WTC11 (cell line): ENCODE data around the gene HHIP. TPM values are rescaled to one million over a fixed set of nuclear protein-coding genes. Genes with fewer than 3 reads are reported as not detected.

Source experiments
- ATAC-seq: fragments of 200-7000 bp; cut with Tn5 transposase; 2 replicates; pipeline ENCODE4 v1.10.0; 2021; ENCODE audit warnings: mild to moderate bottlenecking, moderate library complexity
- CTCF ChIA-PET: fragments of 300-600 bp; sonication (Branson Sonifier 250); formaldehyde crosslinking; loops from one replicate; lab custom pipeline; 2021; ENCODE audit warnings: antibody characterized with exemption; lab: Charles Lee
- POLR2A ChIA-PET: fragments of 350-600 bp; sonication (Branson Sonifier 250); formaldehyde crosslinking; loops from one replicate; lab custom pipeline; 2021; ENCODE audit warnings: antibody characterized with exemption; lab: Charles Lee
- DNase-seq: peaks from one replicate; pipeline ENCODE4 v3.0.0; 2021; ENCODE audit warnings: low spot score
- H3K27ac Mint-ChIP-seq: 2 replicates; pipeline ENCODE4 v1.8.0; 2021; ENCODE audit warnings: mixed read lengths
- H3K27me3 Mint-ChIP-seq: 2 replicates; pipeline ENCODE4 v1.8.0; 2021; ENCODE audit warnings: low read depth, mild to moderate bottlenecking, moderate library complexity, mixed read lengths
- H3K36me3 Mint-ChIP-seq: 2 replicates; pipeline ENCODE4 v1.8.0; 2021; ENCODE audit warnings: mixed read lengths
- H3K4me1 Mint-ChIP-seq: 2 replicates; pipeline ENCODE4 v1.8.0; 2022; ENCODE audit warnings: mixed read lengths
- H3K4me3 Mint-ChIP-seq: 2 replicates; pipeline ENCODE4 v1.8.0; 2021; ENCODE audit warnings: mild to moderate bottlenecking, moderate library complexity, mixed read lengths
- H3K9me3 Mint-ChIP-seq: 2 replicates; pipeline ENCODE4 v1.8.0; 2021; ENCODE audit warnings: mixed read lengths
- ARID4B ChIP-seq: sonication (generic); formaldehyde crosslinking; IDR thresholded peaks from 2 replicates; pipeline ENCODE4 v1.8.0; 2023; ENCODE audit warnings: missing genetic modification reagents, mild to moderate bottlenecking, borderline replicate concordance
- CREB1 ChIP-seq: sonication (generic); formaldehyde crosslinking; IDR thresholded peaks from 2 replicates; pipeline ENCODE4 v1.8.0; 2023; ENCODE audit warnings: mild to moderate bottlenecking, missing genetic modification reagents
- CREM ChIP-seq: sonication (generic); formaldehyde crosslinking; IDR thresholded peaks from 2 replicates; pipeline ENCODE4 v1.8.1; 2022; ENCODE audit warnings: mild to moderate bottlenecking, missing genetic modification reagents, moderate library complexity
- CTCF ChIP-seq: fragments of 200-600 bp; IDR thresholded peaks from 2 replicates; pipeline ENCODE4 v1.8.0; 2022; ENCODE audit warnings: antibody characterized with exemption
- ERG ChIP-seq: fragments of 250-450 bp; sonication (Bioruptor Pico); IDR thresholded peaks from 2 replicates; pipeline ENCODE4 v1.8.0; 2021; ENCODE audit warnings: mild to moderate bottlenecking
- FOXP4 ChIP-seq: sonication (generic); formaldehyde crosslinking; IDR thresholded peaks from 2 replicates; pipeline ENCODE4 v1.8.0; 2022; ENCODE audit warnings: mild to moderate bottlenecking, missing genetic modification reagents
- GRHL2 ChIP-seq: fragments of 250-450 bp; sonication (Bioruptor Pico); IDR thresholded peaks from 2 replicates; pipeline ENCODE4 v1.8.0; 2022; ENCODE audit warnings: mild to moderate bottlenecking, moderate library complexity; ENCODE audit not compliant: insufficient replicate concordance, severe bottlenecking
- GTF2I ChIP-seq: fragments of 250-450 bp; sonication (Bioruptor Pico); conservative IDR thresholded peaks from 2 replicates; pipeline ENCODE4 v1.4.0; 2021; ENCODE audit warnings: mild to moderate bottlenecking
- HMGA2 ChIP-seq: fragments of 250-450 bp; sonication (Bioruptor Pico); IDR thresholded peaks from 2 replicates; pipeline ENCODE4 v1.4.0; 2021; ENCODE audit warnings: mild to moderate bottlenecking, moderate library complexity
- IRF1 ChIP-seq: sonication (generic); formaldehyde crosslinking; IDR thresholded peaks from 2 replicates; pipeline ENCODE4 v1.8.0; 2023; ENCODE audit warnings: missing genetic modification reagents
- MLX ChIP-seq: sonication (generic); formaldehyde crosslinking; IDR thresholded peaks from 2 replicates; pipeline ENCODE4 v1.8.1; 2023; ENCODE audit warnings: mild to moderate bottlenecking, missing genetic modification reagents, moderate library complexity
- NFATC4 ChIP-seq: fragments of 250-450 bp; sonication (Bioruptor Pico); IDR thresholded peaks from 2 replicates; pipeline ENCODE4 v1.9.0; 2021; ENCODE audit warnings: mild to moderate bottlenecking
- SOX15 ChIP-seq: fragments of 250-450 bp; sonication (Bioruptor Pico); IDR thresholded peaks from 2 replicates; pipeline ENCODE4 v1.9.0; 2021; ENCODE audit warnings: mild to moderate bottlenecking
- TCF7 ChIP-seq: sonication (generic); formaldehyde crosslinking; IDR thresholded peaks from 2 replicates; pipeline ENCODE4 v1.8.0; 2022; ENCODE audit warnings: mild to moderate bottlenecking, low read depth, missing genetic modification reagents, moderate library complexity
- USF2 ChIP-seq: sonication (generic); formaldehyde crosslinking; IDR thresholded peaks from 2 replicates; pipeline ENCODE4 v1.8.1; 2023; ENCODE audit warnings: mild to moderate bottlenecking, missing genetic modification reagents, moderate library complexity
- ZBTB21 ChIP-seq: sonication (generic); formaldehyde crosslinking; IDR thresholded peaks from 2 replicates; pipeline ENCODE4 v1.8.1; 2023; ENCODE audit warnings: mild to moderate bottlenecking, missing genetic modification reagents, borderline replicate concordance
- ZNF138 ChIP-seq: sonication (generic); formaldehyde crosslinking; conservative IDR thresholded peaks from 2 replicates; pipeline ENCODE4 v1.8.1; 2022; ENCODE audit warnings: mild to moderate bottlenecking, moderate library complexity, missing genetic modification reagents
- ZNF423 ChIP-seq: fragments of 250-450 bp; sonication (Bioruptor Pico); IDR thresholded peaks from 2 replicates; pipeline ENCODE4 v2.1.2; 2022; ENCODE audit warnings: mild to moderate bottlenecking, moderate library complexity
- total RNA-seq: library from RNA; stranded (reverse); gene quantifications from 3 replicates; pipeline ENCODE4 v1.2.3, GENCODE V29; 2021

HHIP gene
- total RNA-seq, 1 experiment from 2014 or later: 0.22 TPM

- TF ChIP-seq MLX (CRISPR knock-in tag): no peak
- no peak for TF ChIP-seq NFATC4 (CRISPR knock-in tag)
- TF ChIP-seq IRF1 (CRISPR knock-in tag): no peak
Observed at GRCh38 chr4:144667500-144667899, 21.5 kb downstream of the HHIP start (continued).

- Mint-ChIP-seq H3K27me3 (0 out of 2 replicates have a peak, but pooled peaks cover 2% of the 10 kb centered on the region), H3K9me3 (no peaks in the 10 kb centered on the region), H3K4me1 (peaks cover 5% of the 10 kb centered on the region), H3K4me3 (no peak overlapping the region), H3K27ac (no peak overlapping the region), H3K36me3 (no peaks in the 10 kb centered on the region)
- TF ChIP-seq ZNF138 (CRISPR knock-in tag) (no peak), CREM (CRISPR knock-in tag) (no peak), ERG (no peak), ZNF423 (CRISPR knock-in tag) (no peak), HMGA2 (CRISPR knock-in tag) (no peak), ARID4B (CRISPR knock-in tag) (no peak), CTCF (no peak), GTF2I (no peak)
- POLR2A ChIA-PET: interaction anchor here (0.6 kb wide), 2 partner anchors 203 to 896 kb away, joined by 3 read pairs; no protein-coding TSS in a partner anchor
- CTCF ChIA-PET: no interaction called here
- DNase-seq: no peak
- no peak for ATAC-seq
Observed at GRCh38 chr4:144670776-144671175, 24.8 kb downstream of the HHIP start.

- no peak overlapping the region for H3K4me3 Mint-ChIP-seq
- ATAC-seq: peak; percentile 77
Observed at GRCh38 chr4:144674711-144675110, 28.8 kb downstream of the HHIP start.

More at GRCh38 chr4:144674711-144675110, 28.8 kb downstream of the HHIP start:
- Mint-ChIP-seq H3K4me1 (peaks cover 5% of the 10 kb centered on the region), H3K27ac (no peak overlapping the region), H3K27me3 (peaks cover 2% of the 10 kb centered on the region; the same call in 1 of the 2 replicates), H3K36me3 (no peaks in the 10 kb centered on the region), H3K9me3 (no peaks in the 10 kb centered on the region; the same call in 1 of the 2 replicates)
- ChIA-PET CTCF (no interaction called here), POLR2A (no interaction called here)
- DNase-seq: no peak
- no peak for TF ChIP-seq USF2 (CRISPR knock-in tag)
- TF ChIP-seq CREB1 (CRISPR knock-in tag): no peak
- no peak for TF ChIP-seq SOX15
- TF ChIP-seq ZBTB21: no peak
- TF ChIP-seq FOXP4 (CRISPR knock-in tag): no peak
- no peak for TF ChIP-seq GTF2I
- TF ChIP-seq GRHL2 (CRISPR knock-in tag): no peak
- TF ChIP-seq TCF7 (CRISPR knock-in tag): no peak
